ENCODE data around the gene YDJC.

- TF ChIP-seq CTCF (conservative IDR thresholded peaks at IDR 0.05; ENCODE audit: low read depth, low read length): no peak
- TF ChIP-seq RFX5 (IDR thresholded peaks at IDR 0.05; ENCODE audit: low read depth, low read length): no peak
- TF ChIP-seq POLR2A (IDR thresholded peaks at IDR 0.05; ENCODE audit: low read depth, low read length): no peak
- TF ChIP-seq CEBPB (IDR thresholded peaks at IDR 0.05; ENCODE audit: low read depth, low read length): no peak
- no peak for TF ChIP-seq RAD21 (IDR thresholded peaks at IDR 0.05; ENCODE audit: low read length)
- TF ChIP-seq SMC3 (IDR thresholded peaks at IDR 0.05; ENCODE audit: low read depth, low read length): no peak
- TF ChIP-seq USF2 (IDR thresholded peaks at IDR 0.05; ENCODE audit: low read depth, low read length): no peak
- no peak for TF ChIP-seq RCOR1 (IDR thresholded peaks at IDR 0.05; ENCODE audit: insufficient replicate concordance, low read length)
- no peak for TF ChIP-seq FOS (IDR thresholded peaks at IDR 0.05; ENCODE audit: low read depth, low read length)
- no peak for TF ChIP-seq ELK1 (IDR thresholded peaks at IDR 0.05; ENCODE audit: borderline replicate concordance, low read depth, low read length)
- TF ChIP-seq MAZ (IDR thresholded peaks at IDR 0.05; ENCODE audit: borderline replicate concordance, low read depth, low read length): no peak
- TF ChIP-seq MAFK (IDR thresholded peaks at IDR 0.05; ENCODE audit: low read depth, low read length): no peak
Measured at GRCh38 chr22:21639359-21639758, 9.5 kb upstream of the YDJC start.

Measured in IMR-90 (cell line).